ENCODE results near the gene CRYBB1.

The CRYBB1 gene

DNA sequence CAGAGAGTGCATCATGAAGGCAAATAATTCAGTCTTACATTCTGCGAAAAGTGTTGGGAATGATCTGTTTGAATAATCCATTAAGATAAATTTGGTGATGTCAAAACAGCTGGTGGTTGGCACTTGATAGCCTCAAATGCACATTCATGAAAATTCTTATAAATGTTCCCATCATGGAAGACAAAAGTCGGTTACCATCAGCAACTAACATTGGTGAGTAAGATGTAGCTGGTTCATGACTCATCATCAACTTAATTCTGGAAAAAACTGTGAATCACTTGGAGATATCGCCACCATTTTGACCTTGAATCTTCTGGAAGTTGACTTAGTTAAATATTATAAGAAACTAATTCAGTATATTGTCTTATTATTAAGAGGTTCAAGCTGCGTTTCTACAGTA lies 11.2 kb downstream of the CRYBB1 start:
- DNase-seq (ENCODE audit: low read depth), result no peak

DNA sequence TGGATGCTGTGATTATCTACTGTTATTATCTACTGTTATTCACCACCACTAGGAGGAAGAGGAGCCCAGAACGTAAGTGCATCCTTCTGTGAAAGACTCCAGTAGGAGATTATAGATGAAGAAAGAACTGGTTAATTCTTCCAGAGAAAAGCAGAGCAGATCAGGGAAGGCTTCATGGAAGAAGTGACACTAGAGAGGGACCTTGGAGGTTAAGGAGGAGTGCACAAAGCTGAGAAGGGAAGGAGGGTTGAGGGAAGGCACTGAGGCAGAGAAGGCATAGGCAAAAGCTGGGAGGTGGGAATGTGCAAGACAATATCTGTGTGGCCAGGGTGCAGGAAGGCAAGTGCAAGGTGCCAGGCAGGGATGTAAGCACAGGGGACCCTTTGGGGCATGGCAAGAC lies 13.5 kb downstream of the CRYBB1 start:
- DNase-seq (ENCODE audit: low read depth), result no peak

DNA sequence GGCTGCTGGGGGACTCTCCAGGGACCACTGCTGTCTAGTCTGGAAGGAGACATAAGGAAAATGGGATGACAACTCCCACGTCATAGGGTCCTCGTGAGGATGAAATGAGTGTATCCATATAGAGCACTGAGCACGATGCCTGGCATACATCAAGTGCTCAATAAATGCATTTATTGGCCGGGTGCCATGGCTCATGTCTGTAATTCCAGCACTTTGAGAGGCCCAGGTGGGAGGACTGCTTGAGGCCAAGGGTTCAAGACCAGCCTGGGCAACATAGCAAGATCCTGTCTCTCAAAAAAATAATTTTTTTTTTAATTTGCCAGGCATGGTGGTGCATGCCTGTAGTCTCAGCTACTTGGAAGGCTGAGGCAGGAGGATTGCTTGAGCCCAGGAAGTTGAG lies 15.7 kb downstream of the CRYBB1 start:
- DNase-seq (ENCODE audit: low read depth), result no peak

DNA sequence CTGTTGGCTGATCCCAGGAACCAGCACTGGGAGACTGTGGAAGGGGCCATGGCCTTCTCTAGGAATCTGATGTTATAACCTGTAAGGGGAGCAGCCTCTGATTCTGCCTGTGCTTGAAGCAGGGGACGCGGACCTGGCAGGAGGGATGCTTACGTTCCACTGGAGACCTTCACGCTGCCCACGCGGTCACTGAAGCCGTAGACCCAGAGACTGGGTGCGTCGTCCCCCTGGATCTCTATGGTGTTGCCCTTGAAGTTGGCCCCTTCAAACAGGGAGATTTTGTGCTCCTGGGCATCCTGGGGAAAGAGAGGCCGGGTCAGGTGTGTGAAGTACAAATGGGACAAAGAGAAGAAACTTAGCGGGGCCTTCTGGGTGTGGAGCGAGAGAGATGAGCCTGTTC lies 16.1 kb downstream of the CRYBB1 start:
- DNase-seq (ENCODE audit: low read depth), result no peak

DNA sequence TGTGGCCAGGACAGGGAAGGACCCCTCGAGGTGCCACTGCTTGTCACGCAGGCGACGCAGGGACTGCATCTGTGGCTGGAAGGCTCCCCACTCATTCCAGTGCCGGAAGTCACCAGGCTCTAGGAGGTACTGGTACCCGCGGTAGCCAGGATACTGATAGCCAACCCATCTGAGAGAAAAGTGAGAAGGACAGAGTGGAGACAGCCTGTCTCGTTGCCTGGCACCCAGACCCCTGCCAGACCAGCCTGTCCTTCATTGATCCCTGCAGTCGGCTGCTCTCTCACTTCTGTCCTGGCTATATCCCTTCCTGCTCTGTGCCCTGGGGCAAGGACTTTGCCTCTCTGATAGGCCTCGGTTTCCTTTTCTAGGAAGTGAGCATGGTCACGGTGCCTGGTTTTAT lies 18.3 kb downstream of the CRYBB1 start:
- no peak for DNase-seq (ENCODE audit: low read depth)

DNA sequence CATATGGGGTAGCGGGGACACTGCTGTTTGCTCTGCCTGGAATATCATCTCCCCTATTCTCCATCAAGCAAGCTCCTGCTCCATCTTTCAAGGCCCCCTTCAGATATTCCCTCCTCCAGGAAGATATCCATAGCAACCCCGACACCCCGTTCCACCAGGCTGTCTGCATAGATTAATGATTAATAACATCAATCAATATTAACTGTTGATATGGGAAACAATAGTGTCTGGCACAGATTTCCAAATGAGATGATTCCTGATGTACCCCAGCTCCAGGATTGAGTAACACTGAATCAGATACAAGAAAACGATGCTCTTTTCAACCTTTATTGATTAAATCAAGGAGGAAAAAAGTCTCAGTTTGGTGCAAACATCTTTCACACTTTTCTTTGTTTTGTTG lies 20.3 kb downstream of the CRYBB1 start:
- no peak for DNase-seq (ENCODE audit: low read depth)

DNA sequence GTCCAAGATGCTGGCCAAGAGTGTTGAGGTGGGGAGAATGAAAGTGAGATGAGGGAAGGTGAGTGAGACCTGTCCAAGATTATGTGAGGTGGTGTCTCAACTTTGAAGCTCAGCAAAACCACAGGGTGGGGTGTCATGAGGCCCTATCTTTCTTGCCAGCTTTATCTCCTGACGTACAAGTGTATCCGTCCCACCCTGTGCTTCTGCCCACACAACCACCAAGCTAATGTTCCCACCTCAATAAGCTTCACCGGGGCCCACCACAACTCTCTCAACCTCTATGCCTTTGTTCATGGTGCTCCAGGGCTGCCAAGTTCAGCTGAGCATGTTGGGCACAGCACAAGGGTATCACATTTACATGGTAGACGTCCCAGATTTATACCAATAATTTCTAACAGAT lies 20.8 kb downstream of the CRYBB1 start:
- no peak for DNase-seq (ENCODE audit: low read depth)

DNA sequence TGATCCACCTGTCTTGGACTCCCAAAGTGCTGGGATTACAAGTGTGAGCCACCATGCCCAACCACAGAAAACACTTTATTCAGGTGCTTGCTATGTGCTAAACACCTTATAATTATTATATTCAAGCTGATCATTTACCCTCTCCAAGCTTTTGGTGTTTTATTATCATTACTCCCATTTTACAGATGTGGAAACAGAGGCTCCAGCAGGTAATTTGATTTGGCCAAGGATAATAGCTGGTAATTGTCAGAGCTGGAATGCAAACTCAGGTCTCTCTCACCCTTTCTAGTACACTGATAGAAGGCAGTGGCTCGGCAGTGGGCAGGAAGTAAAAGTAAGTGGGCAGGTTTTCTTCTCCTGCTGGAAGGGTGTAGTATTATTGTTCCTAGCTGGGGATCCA lies 24.1 kb downstream of the CRYBB1 start:
- DNase-seq (ENCODE audit: low read depth), result no peak

DNA sequence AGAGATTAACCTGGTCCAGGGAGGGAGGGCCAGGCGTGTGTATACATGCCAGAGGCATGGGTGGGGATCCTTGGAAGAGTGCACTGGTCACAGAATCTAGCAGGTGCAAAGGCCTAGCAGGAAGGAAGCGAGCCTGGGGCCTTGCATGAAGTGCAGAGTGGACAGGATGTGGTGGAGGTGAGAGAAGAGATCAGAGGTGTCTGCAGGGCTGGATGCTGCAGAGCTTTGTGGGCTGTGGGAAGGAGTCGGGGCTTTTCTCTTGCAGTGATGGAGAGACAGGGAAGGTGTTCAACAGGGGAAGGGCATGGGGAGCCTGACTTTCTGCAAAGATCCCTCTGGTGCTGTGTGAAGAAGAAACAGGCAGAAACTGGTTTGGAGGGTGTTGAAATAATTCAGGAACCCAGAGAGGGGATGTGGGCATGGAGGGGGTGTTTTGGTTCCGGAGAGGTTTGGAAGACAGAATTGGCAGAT lies 25.4 kb downstream of the CRYBB1 start:
- no peak for DNase-seq (ENCODE audit: low read depth)

DNA sequence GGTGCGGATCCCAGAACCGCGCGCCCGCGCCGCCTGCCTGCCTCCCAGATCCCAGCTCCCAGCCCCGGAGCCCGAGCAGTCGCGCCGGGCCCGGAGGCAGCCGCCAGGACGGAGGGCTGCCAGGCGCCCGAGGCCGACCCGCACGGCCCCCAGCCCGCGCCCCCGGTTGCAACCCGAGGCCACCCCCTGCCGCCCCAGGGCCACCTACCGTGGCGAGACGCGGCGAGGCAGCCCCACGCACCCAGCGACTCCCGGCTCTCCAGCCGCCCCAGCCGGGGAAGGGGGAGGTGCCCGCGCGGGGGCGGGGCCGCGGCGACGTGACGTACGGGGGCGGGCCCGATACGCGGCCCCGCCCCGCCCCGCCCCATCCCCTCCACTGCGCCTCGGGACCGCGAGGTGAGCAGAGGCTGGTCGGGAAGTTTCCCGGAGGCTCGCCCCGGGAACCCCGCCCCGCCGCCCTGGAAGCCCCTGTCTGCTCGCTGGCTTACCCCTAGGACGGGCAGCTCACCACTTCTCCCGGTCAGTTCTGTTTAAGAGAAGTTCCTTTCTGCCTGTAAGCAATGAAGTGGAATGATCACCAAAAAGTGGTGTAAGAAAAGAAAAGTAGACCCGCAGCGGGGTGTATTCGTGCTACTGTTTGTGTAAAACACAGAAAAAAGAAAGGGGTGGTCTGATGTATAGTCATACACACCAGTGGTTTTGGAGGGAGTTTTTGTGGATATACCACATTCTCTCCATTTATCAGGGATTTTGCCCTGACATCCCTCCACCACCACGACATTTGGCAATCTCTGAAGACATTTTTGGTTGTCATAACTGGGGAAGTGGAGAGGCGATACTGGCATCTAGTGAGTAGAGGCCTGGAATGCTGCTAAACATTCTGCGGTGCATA lies 27.7 kb downstream of the CRYBB1 start, which contains the start of gene TPST2:
Gene TPST2, minus strand, starts transcription at position 288 of the 892 bp plus-strand sequence. CDS start 48,502 bp downstream, outside the sequence.
- DNase-seq (ENCODE audit: low read depth), result peak; percentile 68

DNA sequence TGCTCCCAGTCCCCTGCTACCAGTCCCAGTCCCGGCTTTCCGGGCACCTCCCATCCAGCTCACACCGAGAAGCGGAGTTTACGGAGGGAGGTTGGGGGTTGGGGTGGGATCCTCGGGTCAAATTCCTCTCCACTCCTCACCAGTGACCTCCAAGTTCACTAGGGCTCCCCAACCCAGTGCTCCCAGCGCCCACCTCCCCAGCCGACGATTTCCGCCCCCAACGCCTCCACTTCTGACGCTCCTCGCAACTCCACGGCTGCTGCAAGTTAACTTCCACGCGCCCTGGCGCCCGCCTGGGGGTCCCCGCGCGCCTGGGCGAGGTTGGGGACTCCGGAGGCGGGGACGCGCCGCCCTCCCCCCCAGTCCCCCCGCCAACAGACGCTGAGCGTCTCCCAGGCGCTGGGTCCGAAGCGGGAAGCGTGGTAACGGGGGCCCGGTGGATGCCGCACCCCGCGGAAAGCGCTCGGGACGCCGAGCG lies 28.4 kb downstream of the CRYBB1 start:
- DNase-seq (ENCODE audit: low read depth), result no peak

DNA sequence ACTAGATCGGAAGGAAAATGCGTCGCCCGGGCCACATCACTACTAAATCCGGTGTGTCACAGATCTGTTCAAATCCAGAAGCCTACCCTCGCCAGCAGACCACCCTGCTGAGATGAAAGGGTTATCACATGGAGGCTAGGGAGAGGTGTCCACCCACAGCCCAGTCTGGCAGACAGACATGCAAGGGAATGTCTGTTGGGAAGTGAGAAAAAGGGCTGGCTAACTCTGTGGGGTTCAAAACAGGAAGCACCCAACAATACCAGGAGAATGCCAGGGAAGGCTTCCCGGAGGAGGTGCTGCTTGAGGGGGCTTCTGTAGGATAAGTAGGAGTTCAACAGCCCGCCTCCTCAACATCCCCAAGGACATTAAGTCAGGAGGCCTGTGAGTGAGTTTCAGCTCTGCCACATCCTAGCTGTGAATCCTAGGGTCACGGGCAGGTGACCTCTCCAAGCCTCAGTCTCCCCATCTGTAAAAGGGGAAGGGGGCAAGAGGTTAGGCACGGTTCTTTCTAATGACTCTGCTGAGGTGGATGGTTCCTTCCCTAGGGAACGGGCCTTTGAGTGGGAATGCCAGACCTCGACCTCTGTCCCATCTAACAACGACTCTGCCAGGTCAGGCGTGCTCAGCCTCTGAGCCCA lies 29.0 kb downstream of the CRYBB1 start:
- no peak for DNase-seq (ENCODE audit: low read depth)

DNA sequence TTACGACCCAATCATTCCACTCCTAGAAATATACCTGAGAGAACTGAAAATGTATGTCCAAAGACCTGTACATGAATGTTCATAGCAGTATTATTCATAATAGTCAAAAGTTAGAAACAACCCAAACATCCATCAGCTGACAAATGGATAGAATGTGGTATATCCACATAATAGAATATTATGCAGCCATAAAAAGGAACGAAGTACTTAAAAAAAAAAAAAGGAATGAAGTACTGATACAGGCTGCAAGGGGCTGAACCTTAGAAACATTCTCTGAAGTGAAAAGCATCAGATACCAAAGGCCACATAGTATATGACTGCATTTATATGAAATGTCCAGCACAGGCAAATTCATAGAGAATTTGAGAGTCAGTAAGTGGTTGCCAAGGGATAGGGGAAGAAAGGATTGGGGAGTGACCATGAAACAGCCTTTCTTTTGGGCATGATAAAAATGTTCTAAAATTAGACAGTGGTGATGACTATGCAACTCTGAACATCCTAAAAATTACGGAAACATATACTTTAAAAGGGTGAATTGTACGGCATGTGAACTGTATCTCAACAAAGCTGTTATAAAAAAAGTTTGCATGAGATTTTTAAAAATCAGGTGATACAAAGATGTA lies 29.7 kb downstream of the CRYBB1 start:
- no peak for DNase-seq (ENCODE audit: low read depth)

DNA sequence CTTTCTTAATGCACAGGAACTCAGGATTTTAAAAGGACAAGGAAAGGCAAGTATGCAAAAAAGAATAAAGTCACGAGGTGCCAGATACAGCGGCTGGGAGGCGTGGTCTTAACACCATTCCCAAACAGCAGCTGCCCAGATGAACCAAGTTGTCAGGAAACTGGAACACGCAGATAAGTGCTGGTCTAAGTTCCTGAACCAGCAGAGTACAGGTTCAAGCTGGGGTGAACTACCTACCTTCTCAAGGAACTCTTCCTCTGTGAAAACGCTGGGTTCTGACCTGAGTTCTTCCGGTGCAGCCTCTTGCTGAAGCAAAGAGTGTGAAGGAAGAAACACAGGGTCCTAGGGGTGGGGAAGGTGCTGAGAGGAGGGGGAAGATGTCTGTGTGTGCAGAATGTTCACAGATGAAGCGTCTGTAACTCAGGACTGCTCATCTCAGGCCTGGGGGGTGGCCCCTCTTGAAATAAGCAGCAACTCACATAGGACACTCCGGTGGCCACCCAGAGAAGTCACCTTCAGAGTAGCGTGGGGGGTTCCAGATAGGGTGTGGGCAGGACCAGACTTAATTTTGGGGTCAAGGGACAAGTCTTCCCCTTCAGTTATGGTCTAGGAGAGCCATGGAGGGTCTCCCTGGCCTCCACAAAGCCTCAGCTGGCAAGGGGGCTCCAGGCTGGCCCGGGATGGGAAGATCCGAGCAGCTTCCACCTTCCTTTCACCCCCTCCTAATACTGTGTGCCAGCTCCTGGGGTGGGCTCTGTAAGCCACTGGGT lies 31.1 kb downstream of the CRYBB1 start:
- no peak for DNase-seq (ENCODE audit: low read depth)

DNA sequence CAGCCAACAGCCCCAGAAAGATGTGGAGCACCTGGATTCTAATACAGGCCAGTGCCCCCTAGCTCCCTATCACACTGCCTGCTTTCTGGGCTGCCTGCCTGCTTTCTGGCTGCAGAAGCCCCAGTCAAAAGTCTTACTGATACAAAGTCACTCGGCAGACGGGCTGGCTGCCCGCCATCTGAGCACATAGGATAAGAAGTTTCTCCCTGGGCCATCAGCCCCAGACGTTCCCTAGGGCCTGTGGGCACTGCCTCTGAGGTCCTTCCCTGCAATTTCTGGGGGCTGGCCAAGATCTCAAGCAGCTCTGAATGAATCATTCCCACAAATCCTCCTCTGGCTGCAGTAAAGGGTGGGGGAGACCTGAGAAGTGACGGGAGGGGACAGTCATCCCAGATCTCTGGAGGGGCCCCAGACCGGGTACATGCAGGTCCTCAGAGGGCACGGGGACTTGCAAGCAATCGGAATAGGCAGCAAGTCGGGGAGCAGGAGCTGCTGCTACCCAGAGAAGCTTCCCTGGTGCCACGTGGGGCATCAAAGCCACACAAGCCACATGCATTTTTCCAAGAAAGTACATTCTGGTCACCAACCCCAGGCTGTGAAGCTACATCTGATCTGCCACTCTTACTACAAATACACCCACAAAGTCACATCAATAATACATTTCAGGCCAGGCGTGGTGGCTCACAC lies 32.6 kb downstream of the CRYBB1 start:
- DNase-seq (ENCODE audit: low read depth), result no peak

DNA sequence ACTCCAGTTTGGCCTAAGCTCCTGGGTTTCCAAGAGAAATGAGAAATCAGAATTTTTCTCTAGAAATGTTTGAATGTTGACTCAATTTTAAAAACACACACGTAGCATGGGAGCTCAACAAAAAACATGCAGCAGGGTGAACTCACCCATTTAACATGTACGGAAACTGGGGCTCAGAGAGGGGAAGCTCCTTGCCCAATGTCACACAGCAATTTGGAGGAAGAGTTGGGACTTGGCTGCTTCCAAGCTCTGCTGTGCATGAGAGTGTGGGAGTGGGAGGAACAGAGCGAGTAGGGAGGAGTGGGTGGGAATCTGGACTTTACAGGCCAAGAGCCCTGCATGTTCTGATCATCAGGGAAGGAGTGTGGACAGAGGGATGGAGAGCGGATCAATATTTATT lies 33.8 kb downstream of the CRYBB1 start:
- DNase-seq (ENCODE audit: low read depth), result no peak

DNA sequence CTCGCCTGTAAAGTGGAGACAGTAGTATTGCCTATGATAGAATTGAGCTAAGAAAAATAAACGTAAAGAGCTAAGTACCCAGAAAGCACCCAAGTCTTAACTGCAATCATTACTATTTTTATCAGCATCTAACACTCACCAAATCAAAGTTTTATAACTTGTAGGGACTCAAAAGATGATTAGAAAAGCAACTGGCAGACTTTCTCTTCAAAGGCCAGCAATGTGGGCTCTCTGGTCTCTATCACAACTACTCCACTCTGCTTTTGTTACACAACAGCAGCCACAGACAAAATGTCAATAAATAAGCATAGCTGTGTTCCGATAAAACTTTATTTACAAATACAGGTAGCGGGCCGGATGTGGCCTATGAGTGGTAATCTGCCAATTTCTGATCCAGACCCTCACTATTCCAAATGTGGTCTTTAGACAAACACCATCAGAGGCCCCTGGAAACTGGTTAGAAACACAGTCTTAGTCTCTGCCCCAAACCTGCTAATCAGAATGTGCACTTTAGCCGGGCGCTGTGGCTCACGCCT lies 36.1 kb downstream of the CRYBB1 start:
- no peak for DNase-seq (ENCODE audit: low read depth)

DNA sequence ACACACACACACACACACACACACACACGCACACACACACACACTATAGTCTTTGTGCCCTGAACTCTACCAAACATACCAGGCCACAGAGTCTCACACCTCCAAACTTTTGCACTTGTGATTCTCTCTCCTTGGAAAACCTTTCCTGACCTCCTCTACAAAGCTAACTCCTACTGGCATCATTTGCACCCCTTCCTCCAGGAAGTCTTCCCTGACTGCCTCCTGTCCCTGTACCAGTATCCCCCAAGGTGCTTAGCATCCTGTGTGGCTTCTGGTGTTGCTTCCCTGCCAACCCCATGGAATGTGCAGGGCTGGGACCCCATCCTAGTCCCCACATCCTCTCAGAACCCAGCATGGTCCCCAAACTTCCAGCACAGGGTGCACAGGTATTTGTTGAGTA lies 36.8 kb downstream of the CRYBB1 start:
- DNase-seq (ENCODE audit: low read depth), result no peak

DNA sequence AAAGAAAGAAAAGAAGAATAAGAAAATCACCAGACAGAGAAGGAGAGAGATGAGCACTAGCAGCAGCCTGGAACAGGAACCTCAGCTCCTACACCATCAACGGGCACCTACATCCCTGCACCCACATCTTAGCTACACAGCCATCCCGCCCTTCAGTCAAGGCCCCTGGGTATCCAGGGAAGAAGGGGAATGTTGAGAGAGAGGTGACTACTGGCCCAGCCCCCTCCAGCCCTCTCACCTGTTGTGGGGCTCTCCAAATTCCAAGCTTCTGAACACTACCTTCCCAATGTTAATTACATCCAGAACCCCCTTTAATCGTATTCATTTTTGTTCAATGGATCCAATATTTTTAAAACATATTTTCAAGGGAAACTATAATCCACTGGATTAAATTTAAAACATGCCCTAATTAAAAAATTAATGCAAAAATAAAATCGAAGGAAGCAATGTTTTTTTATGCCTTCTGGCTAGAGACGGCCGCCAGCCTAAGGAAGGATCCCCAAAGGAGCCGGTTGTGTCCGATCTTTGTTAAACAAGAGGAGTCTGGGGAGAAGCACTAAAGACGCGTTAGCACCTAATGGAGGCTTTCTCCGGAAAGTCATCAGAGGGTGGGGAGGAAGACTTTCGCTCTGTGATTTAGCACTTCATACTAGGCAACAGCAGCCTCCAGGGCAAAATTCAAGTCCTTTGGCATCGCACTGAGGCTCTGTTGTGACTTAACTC lies 37.4 kb downstream of the CRYBB1 start:
- DNase-seq (ENCODE audit: low read depth), result no peak

DNA sequence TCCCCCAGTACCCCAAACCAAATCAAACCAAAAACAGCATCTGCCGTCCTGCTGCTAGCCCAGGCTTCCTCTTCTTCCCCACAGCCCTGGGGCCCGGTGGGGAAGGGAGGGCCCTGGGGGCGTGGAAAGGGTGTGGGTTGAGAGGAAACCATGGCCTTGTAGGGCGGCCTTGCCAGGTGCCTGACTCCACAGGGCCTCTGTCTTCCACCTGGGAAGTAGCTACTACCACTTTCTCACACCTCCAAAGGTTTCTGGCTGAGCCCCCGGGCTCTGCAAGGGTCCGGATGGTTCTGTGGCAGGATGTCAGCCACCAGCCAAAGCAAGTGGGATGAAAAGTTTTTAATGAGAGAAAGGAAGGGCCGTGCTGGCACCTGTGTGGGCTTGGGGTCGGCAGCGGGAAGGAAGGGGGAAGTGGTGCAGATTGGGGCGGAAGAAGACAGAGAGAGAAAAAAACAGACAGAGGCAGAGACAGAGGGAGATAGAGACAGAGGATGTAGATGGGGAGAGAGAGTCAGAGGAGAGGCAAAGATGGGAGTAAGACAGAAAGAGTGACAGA lies 38.4 kb downstream of the CRYBB1 start:
- peak; percentile 58 for DNase-seq (ENCODE audit: low read depth)

Data from CMK (cell line).